GM23248 (cell line): ENCODE measurements around the gene MAP1A. TPM values are rescaled to one million over a fixed set of nuclear protein-coding genes. Genes with fewer than 3 reads are reported as not detected.

Source experiments
- DNase-seq: peaks from one replicate; pipeline ENCODE4 v3.0.0-alpha.2; 2015
- H2AFZ ChIP-seq: fragments of 200-600 bp; sonication (generic); 2 replicates; pipeline ENCODE4 v1.6.1; 2016; ENCODE audit warnings: antibody characterized with exemption
- H3F3A ChIP-seq: fragments of 200-600 bp; sonication (generic); 2 replicates; pipeline ENCODE4 v1.6.1; 2016; ENCODE audit warnings: mild to moderate bottlenecking, antibody characterized with exemption, mixed run types; ENCODE audit not compliant: insufficient read depth
- H3K27ac ChIP-seq: fragments of 200-600 bp; sonication (generic); 2 replicates; pipeline ENCODE4 v1.5.1; 2016; ENCODE audit warnings: mild to moderate bottlenecking
- H3K27me3 ChIP-seq: fragments of 200-600 bp; sonication (generic); replicated peaks from 2 replicates; pipeline ENCODE4 v1.6.1; 2016; ENCODE audit warnings: mild to moderate bottlenecking; ENCODE audit not compliant: insufficient read depth
- H3K36me3 ChIP-seq: fragments of 200-600 bp; sonication (generic); 2 replicates; pipeline ENCODE4 v1.6.1; 2016; ENCODE audit warnings: low read depth, mild to moderate bottlenecking
- H3K4me1 ChIP-seq: fragments of 200-600 bp; sonication (generic); 2 replicates; pipeline ENCODE4 v1.6.1; 2016; ENCODE audit warnings: mild to moderate bottlenecking; ENCODE audit not compliant: insufficient read depth
- H3K4me2 ChIP-seq: fragments of 200-600 bp; sonication (generic); one replicate; pipeline ENCODE4 v1.6.1; 2016; ENCODE audit warnings: mild to moderate bottlenecking; ENCODE audit not compliant: unreplicated experiment
- H3K4me3 ChIP-seq: fragments of 200-600 bp; sonication (generic); 2 replicates; pipeline ENCODE4 v1.5.1; 2016; ENCODE audit warnings: mild to moderate bottlenecking
- H3K79me2 ChIP-seq: fragments of 200-600 bp; sonication (generic); 2 replicates; pipeline ENCODE4 v1.6.1; 2016; ENCODE audit warnings: mild to moderate bottlenecking; ENCODE audit not compliant: insufficient read depth
- H3K9ac ChIP-seq: fragments of 200-600 bp; sonication (generic); 2 replicates; pipeline ENCODE4 v1.6.1; 2016; ENCODE audit warnings: mild to moderate bottlenecking
- H3K9me2 ChIP-seq: fragments of 200-600 bp; sonication (generic); 2 replicates; pipeline ENCODE4 v1.6.1; 2016; ENCODE audit warnings: mixed run types, mild to moderate bottlenecking, moderate library complexity; ENCODE audit not compliant: insufficient read depth
- H3K9me3 ChIP-seq: fragments of 200-600 bp; sonication (generic); one replicate; pipeline ENCODE4 v1.6.1; 2017; ENCODE audit warnings: low read depth
- H4K20me1 ChIP-seq: fragments of 200-600 bp; sonication (generic); 2 replicates; pipeline ENCODE4 v1.6.0; 2016; ENCODE audit not compliant: insufficient read depth
- EZH2 ChIP-seq: fragments of 200-600 bp; sonication (generic); IDR thresholded peaks from 2 replicates; pipeline ENCODE4 v1.6.1; 2018; ENCODE audit warnings: antibody characterized with exemption, mild to moderate bottlenecking; ENCODE audit not compliant: insufficient read depth, poor library complexity, severe bottlenecking
- EZH2phosphoT487 ChIP-seq: fragments of 200-600 bp; sonication (generic); IDR thresholded peaks from 2 replicates; pipeline ENCODE4 v1.6.1; 2018; ENCODE audit warnings: antibody characterized with exemption, moderate library complexity, mild to moderate bottlenecking, low read depth; ENCODE audit not compliant: insufficient read depth
- WGBS, 2 experiments: methylation state at CpG; one replicate each; pipeline ENCODE4 v1.1.6; 2015 to 2017; ENCODE audit warnings: low lambda C conversion rate in 2 of 2, low coverage in 1 of 2; ENCODE audit errors: missing lambda C conversion rate in 2 of 2; 5-methylcytosine and 5-hydroxymethylcytosine counted together
- in situ Hi-C: fragments of 300-500 bp; cut with MboI; formaldehyde crosslinking; loops from 2 replicates; pipeline ENCODE4 v1.15.0; 2020
- polyA plus RNA-seq: library from polyadenylated mRNA; unstranded; fragments of >200 nt; fragmentation: Nextera tagmentation; extraction: Ambion mirVana; gene quantifications from 2 replicates; pipeline ENCODE4 v1.2.1, GENCODE V29; 2016
- total RNA-seq: library from RNA; depleted of rRNA; stranded (reverse); fragments of >200 nt; shearing (Covaris generic); gene quantifications from 2 replicates; pipeline ENCODE4 v1.2.3, GENCODE V29; 2014

The MAP1A gene
- total and polyA plus RNA-seq, 2 experiments from 2014 or later = 30.3 to 61.9 TPM

- H3K4me1 ChIP-seq = no peaks in the 10 kb centered on the region
- TF ChIP-seq EZH2 (no peak), EZH2phosphoT487 (no peak)
- peak; percentile 60 for DNase-seq
- no peaks in the 10 kb centered on the region for H3K9me3 ChIP-seq
- no peak overlapping the region for H3K4me2 ChIP-seq
- H3K4me3 ChIP-seq = no peak overlapping the region
- 80 to 84% methylated on average over 4 of the region's 4 CpGs for WGBS, 2 experiments
- no peaks in the 10 kb centered on the region for H3K27me3 ChIP-seq
- H3F3A ChIP-seq = peaks cover 20% of the 10 kb centered on the region
- H3K79me2 ChIP-seq = peaks cover 35% of the 10 kb centered on the region
- H3K27ac ChIP-seq = no peak overlapping the region
- in situ Hi-C loops = no loop called here
- H2AFZ ChIP-seq = no peak overlapping the region
- H3K9ac ChIP-seq = no peak overlapping the region
- H3K36me3 ChIP-seq = peaks cover 43% of the 10 kb centered on the region
- H4K20me1 ChIP-seq = no peaks in the 10 kb centered on the region
- no peaks in the 10 kb centered on the region for H3K9me2 ChIP-seq
Measured at GRCh38 chr15:43483297-43484128, 33.9 kb upstream of the MAP1A start.

GRCh38 chr15:43484455-43484854, 33.0 kb upstream of the MAP1A start:
- Histone ChIP-seq H3K27ac (peak overlapping the region; percentile 20; the same call in 1 of the 2 replicates), H2AFZ (no peak overlapping the region), H3K79me2 (peaks cover 43% of the 10 kb centered on the region), H3F3A (peaks cover 20% of the 10 kb centered on the region), H3K4me3 (no peak overlapping the region), H3K9ac (no peak overlapping the region), H3K4me2 (no peak overlapping the region), H3K9me2 (no peaks in the 10 kb centered on the region), H3K9me3 (no peaks in the 10 kb centered on the region), H3K27me3 (no peaks in the 10 kb centered on the region), H4K20me1 (no peaks in the 10 kb centered on the region), H3K36me3 (peaks cover 38% of the 10 kb centered on the region), H3K4me1 (no peaks in the 10 kb centered on the region)
- TF ChIP-seq EZH2 = no peak
- TF ChIP-seq EZH2phosphoT487 = no peak
- in situ Hi-C loops = no loop called here
- 91 to 97% methylated on average over 2 of the region's 2 CpGs for WGBS, 2 experiments
- no peak for DNase-seq

DNA sequence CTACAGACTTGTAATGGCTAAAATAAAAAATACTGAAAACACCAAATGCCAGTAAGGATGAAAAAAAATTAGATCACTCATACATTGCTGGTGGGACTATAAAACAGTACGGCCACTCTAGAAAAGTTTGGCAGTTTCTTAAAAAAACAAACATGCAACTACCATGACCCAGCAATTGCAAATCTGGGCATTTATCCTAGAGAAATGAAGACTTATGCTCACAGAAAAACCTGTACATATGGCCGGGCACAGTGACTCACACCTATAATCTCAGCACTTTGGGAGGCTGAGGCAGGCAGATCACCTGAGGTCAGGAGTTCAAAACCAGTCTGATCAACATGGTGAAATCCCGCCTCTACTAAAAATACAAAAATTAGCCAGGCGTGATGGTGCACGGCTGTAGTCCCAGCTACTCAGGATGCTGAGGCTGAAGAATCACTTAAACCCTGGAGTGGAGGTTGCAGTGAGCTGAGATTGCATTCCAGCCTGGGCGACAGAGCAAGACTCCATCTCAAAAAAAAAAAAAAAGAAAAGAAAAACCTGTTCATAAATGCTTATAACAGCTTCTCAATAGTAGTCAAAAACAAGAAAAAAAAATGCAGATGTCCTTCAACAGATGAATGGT, 30.0 kb upstream of the MAP1A start:
- peaks cover 58% of the 10 kb centered on the region for H3K79me2 ChIP-seq

GRCh38 chr15:43488790-43489189, 28.6 kb upstream of the MAP1A start:
- Histone ChIP-seq H3K4me2 (no peak overlapping the region), H4K20me1 (no peaks in the 10 kb centered on the region), H3F3A (peaks cover 13% of the 10 kb centered on the region), H3K9ac (no peak overlapping the region), H2AFZ (no peak overlapping the region), H3K27me3 (no peaks in the 10 kb centered on the region), H3K27ac (no peak overlapping the region), H3K9me2 (no peaks in the 10 kb centered on the region), H3K4me3 (no peak overlapping the region), H3K36me3 (peaks cover 43% of the 10 kb centered on the region), H3K9me3 (no peaks in the 10 kb centered on the region), H3K79me2 (peaks cover 57% of the 10 kb centered on the region), H3K4me1 (peaks cover 16% of the 10 kb centered on the region)
- no peak for DNase-seq
- 74 to 75% methylated on average over 3 of the region's 3 CpGs for WGBS, 2 experiments
- in situ Hi-C loops = no loop called here
- no peak for TF ChIP-seq EZH2
- no peak for TF ChIP-seq EZH2phosphoT487

More for the DNA sequence above, 30.0 kb upstream of the MAP1A start:
- no peak for TF ChIP-seq EZH2
- no peak for TF ChIP-seq EZH2phosphoT487
- Histone ChIP-seq H3K4me3 (no peak overlapping the region), H3K4me1 (peaks cover 11% of the 10 kb centered on the region), H3K4me2 (no peak overlapping the region), H3F3A (peaks cover 20% of the 10 kb centered on the region), H3K36me3 (peaks cover 43% of the 10 kb centered on the region), H3K9ac (no peak overlapping the region), H2AFZ (no peak overlapping the region), H3K9me3 (no peaks in the 10 kb centered on the region), H4K20me1 (no peaks in the 10 kb centered on the region), H3K27ac (no peak overlapping the region), H3K27me3 (no peaks in the 10 kb centered on the region), H3K9me2 (no peaks in the 10 kb centered on the region)
- in situ Hi-C loops = no loop called here
- DNase-seq = no peak
- 94 to 96% methylated on average over 6 of the region's 6 CpGs for WGBS, 2 experiments
